Neural cell (in vitro differentiated cells): Measurements from ENCODE around the gene GNAQ.

ENCODE experiments used
- CTCF ChIP-seq: fragments of 450-650 bp; IDR thresholded peaks from 2 replicates; pipeline ENCODE4 v1.5.1; 2014; ENCODE audit warnings: antibody characterized with exemption, mild to moderate bottlenecking, moderate library complexity; ENCODE audit not compliant: poor library complexity, severe bottlenecking
- EP300 ChIP-seq: fragments of 450-650 bp; conservative IDR thresholded peaks from 2 replicates; pipeline ENCODE4 v1.6.1; 2014; ENCODE audit warnings: antibody characterized with exemption, mild to moderate bottlenecking, moderate library complexity; ENCODE audit not compliant: poor library complexity, severe bottlenecking
- EZH2 ChIP-seq: fragments of 200-600, 300-800 bp; shearing (Covaris generic), sonication (generic); IDR thresholded peaks from 2 replicates; pipeline ENCODE4 v1.6.1; 2014; ENCODE audit warnings: antibody characterized with exemption, low read length, borderline replicate concordance, mild to moderate bottlenecking; ENCODE audit not compliant: insufficient read depth, poor library complexity, severe bottlenecking
- MXI1 ChIP-seq: fragments of 450-650 bp; conservative IDR thresholded peaks from 2 replicates; pipeline ENCODE4 v1.6.1; 2014; ENCODE audit warnings: antibody characterized with exemption, mild to moderate bottlenecking; ENCODE audit not compliant: poor library complexity, severe bottlenecking
- POLR2AphosphoS5 ChIP-seq: IDR thresholded peaks from 2 replicates; pipeline ENCODE4 v1.6.1; 2012
- REST ChIP-seq: IDR thresholded peaks from 2 replicates; pipeline ENCODE4 v1.6.1; 2012; ENCODE audit warnings: borderline replicate concordance
- SMC3 ChIP-seq: fragments of 450-650 bp; conservative IDR thresholded peaks from 2 replicates; pipeline ENCODE4 v1.6.1; 2014; ENCODE audit warnings: antibody characterized with exemption, mild to moderate bottlenecking, moderate library complexity; ENCODE audit not compliant: poor library complexity

GRCh38 chr9:78028926-78029325, 2.7 kb downstream of the GNAQ start:
- no peak for TF ChIP-seq CTCF
- no peak for TF ChIP-seq POLR2AphosphoS5
- no peak for TF ChIP-seq MXI1
- TF ChIP-seq REST: no peak
- TF ChIP-seq EP300: no peak
- TF ChIP-seq EZH2: no peak
- no peak for TF ChIP-seq SMC3
